GM10266 (cell line): ENCODE results near the gene PLA2G4B.

Source experiments
- DNase-seq: peaks from one replicate; pipeline ENCODE4 v3.0.0; 2012; ENCODE audit errors: extremely low spot score
- CTCF ChIP-seq: IDR thresholded peaks from 2 replicates; pipeline ENCODE4 v1.5.1; 2012; ENCODE audit warnings: mild to moderate bottlenecking, low read depth; ENCODE audit not compliant: control insufficient read depth, insufficient read depth; ENCODE audit errors: missing control alignments

Gene PLA2G4B

GRCh38 chr15:41865490-41866055, 26.9 kb downstream of the PLA2G4B start:
- no peak for DNase-seq
- no peak for TF ChIP-seq CTCF

GRCh38 chr15:41866263-41866703, 27.6 kb downstream of the PLA2G4B start:
- no peak for TF ChIP-seq CTCF
- no peak for DNase-seq

- no peak for TF ChIP-seq CTCF
- no peak for DNase-seq
Observed at GRCh38 chr15:41866872-41867579, 28.4 kb downstream of the PLA2G4B start.

GRCh38 chr15:41868321-41868720, 29.7 kb downstream of the PLA2G4B start:
- DNase-seq, result no peak
- TF ChIP-seq CTCF, result no peak

- no peak for TF ChIP-seq CTCF
- no peak for DNase-seq
Observed at GRCh38 chr15:41869770-41870688, 31.4 kb downstream of the PLA2G4B start.

GRCh38 chr15:41870689-41871081, 32.0 kb downstream of the PLA2G4B start:
- no peak for DNase-seq
- no peak for TF ChIP-seq CTCF
